ENCODE data around the gene HIRA. TPM values are rescaled to one million over a fixed set of nuclear protein-coding genes. Genes with fewer than 3 reads are reported as not detected.
A peak's percentile ranks its signal among the peaks of the same experiment; 100 is the strongest.

The HIRA gene
- total and polyA plus RNA-seq, 9 of the 15 experiments (the other 6 are each of a cell fraction or from before 2014, with no cell fraction given): 0.96 to 132 (median 58.4) TPM

- TF ChIP-seq, protein P1, sequence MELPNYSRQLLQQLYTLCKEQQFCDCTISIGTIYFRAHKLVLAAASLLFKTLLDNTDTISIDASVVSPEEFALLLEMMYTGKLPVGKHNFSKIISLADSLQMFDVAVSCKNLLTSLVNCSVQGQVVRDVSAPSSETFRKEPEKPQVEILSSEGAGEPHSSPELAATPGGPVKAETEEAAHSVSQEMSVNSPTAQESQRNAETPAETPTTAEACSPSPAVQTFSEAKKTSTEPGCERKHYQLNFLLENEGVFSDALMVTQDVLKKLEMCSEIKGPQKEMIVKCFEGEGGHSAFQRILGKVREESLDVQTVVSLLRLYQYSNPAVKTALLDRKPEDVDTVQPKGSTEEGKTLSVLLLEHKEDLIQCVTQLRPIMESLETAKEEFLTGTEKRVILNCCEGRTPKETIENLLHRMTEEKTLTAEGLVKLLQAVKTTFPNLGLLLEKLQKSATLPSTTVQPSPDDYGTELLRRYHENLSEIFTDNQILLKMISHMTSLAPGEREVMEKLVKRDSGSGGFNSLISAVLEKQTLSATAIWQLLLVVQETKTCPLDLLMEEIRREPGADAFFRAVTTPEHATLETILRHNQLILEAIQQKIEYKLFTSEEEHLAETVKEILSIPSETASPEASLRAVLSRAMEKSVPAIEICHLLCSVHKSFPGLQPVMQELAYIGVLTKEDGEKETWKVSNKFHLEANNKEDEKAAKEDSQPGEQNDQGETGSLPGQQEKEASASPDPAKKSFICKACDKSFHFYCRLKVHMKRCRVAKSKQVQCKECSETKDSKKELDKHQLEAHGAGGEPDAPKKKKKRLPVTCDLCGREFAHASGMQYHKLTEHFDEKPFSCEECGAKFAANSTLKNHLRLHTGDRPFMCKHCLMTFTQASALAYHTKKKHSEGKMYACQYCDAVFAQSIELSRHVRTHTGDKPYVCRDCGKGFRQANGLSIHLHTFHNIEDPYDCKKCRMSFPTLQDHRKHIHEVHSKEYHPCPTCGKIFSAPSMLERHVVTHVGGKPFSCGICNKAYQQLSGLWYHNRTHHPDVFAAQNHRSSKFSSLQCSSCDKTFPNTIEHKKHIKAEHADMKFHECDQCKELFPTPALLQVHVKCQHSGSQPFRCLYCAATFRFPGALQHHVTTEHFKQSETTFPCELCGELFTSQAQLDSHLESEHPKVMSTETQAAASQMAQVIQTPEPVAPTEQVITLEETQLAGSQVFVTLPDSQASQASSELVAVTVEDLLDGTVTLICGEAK (IDR thresholded peaks at IDR 0.05): no peak
- TF ChIP-seq, protein P1 (CRISPR knock-in tag; IDR thresholded peaks at IDR 0.05): peak; percentile 54; the same call in 1 of the 2 replicates
- TF ChIP-seq DIDO1 (tag; IDR thresholded peaks at IDR 0.05; ENCODE audit: low read depth) (no peak), RBM15 (IDR thresholded peaks at IDR 0.05; ENCODE audit: insufficient read depth, low read length) (no peak), CAMTA2 (CRISPR knock-in tag; conservative IDR thresholded peaks at IDR 0.05) (no peak), NCOA1 (IDR thresholded peaks at IDR 0.05; ENCODE audit: low read depth) (no peak), EP300 (IDR thresholded peaks at IDR 0.05; ENCODE audit: low read length) (no peak), POLR2AphosphoS5 (IDR thresholded peaks at IDR 0.05; ENCODE audit: control insufficient read depth, insufficient read depth, low read depth, low read length) (peak; percentile 15; the same call in 1 of the 2 replicates), ZNF551 (CRISPR knock-in tag; IDR thresholded peaks at IDR 0.05) (no peak), ZBTB1 (CRISPR knock-in tag; IDR thresholded peaks at IDR 0.05; ENCODE audit: borderline replicate concordance, low read depth) (no peak), SREBF2 (CRISPR knock-in tag; IDR thresholded peaks at IDR 0.05) (no peak), TSC22D4 (tag; IDR thresholded peaks at IDR 0.05) (no peak), FIP1L1 (IDR thresholded peaks at IDR 0.05; ENCODE audit: low read depth, low read length, poor library complexity, severe bottlenecking) (no peak), GTF2A2 (tag; IDR thresholded peaks at IDR 0.05) (no peak)
- TF ChIP-seq, protein P2, sequence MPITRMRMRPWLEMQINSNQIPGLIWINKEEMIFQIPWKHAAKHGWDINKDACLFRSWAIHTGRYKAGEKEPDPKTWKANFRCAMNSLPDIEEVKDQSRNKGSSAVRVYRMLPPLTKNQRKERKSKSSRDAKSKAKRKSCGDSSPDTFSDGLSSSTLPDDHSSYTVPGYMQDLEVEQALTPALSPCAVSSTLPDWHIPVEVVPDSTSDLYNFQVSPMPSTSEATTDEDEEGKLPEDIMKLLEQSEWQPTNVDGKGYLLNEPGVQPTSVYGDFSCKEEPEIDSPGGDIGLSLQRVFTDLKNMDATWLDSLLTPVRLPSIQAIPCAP (CRISPR knock-in tag; IDR thresholded peaks at IDR 0.05; ENCODE audit: borderline replicate concordance): no peak
- TF ChIP-seq, protein P3, sequence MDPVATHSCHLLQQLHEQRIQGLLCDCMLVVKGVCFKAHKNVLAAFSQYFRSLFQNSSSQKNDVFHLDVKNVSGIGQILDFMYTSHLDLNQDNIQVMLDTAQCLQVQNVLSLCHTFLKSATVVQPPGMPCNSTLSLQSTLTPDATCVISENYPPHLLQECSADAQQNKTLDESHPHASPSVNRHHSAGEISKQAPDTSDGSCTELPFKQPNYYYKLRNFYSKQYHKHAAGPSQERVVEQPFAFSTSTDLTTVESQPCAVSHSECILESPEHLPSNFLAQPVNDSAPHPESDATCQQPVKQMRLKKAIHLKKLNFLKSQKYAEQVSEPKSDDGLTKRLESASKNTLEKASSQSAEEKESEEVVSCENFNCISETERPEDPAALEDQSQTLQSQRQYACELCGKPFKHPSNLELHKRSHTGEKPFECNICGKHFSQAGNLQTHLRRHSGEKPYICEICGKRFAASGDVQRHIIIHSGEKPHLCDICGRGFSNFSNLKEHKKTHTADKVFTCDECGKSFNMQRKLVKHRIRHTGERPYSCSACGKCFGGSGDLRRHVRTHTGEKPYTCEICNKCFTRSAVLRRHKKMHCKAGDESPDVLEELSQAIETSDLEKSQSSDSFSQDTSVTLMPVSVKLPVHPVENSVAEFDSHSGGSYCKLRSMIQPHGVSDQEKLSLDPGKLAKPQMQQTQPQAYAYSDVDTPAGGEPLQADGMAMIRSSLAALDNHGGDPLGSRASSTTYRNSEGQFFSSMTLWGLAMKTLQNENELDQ (CRISPR knock-in tag; IDR thresholded peaks at IDR 0.05; ENCODE audit: borderline replicate concordance): no peak
Measured at GRCh38 chr22:19360862-19361261, 70.7 kb downstream of the HIRA start (continued).
